ENCODE results near the gene NPRL2. TPM values are rescaled to one million over a fixed set of nuclear protein-coding genes. Genes with fewer than 3 reads are reported as not detected.
A peak's percentile ranks its signal among the peaks of the same experiment; 100 is the strongest.

Gene NPRL2
- total RNA-seq, 1 donor from 2014 or later = 18.0 TPM

DNA sequence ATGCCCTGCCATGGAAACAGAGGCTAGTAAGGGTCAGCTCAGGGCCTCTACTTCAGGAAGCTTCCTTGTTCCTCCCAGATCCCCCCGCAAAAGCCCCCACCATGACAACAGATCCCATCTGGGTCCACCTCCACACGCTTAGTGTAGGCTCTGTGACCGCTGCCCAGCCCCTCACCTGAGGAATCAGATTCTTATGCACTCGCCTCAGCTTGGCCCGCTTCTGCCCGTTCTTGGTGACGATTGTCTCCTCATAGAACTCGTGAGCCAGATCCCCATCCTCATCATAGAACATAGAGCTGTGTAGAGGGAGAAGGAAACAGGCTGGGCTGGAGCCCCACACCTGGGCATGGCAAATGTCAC is 24.4 kb downstream of the NPRL2 start:
- TF ChIP-seq, protein P1, sequence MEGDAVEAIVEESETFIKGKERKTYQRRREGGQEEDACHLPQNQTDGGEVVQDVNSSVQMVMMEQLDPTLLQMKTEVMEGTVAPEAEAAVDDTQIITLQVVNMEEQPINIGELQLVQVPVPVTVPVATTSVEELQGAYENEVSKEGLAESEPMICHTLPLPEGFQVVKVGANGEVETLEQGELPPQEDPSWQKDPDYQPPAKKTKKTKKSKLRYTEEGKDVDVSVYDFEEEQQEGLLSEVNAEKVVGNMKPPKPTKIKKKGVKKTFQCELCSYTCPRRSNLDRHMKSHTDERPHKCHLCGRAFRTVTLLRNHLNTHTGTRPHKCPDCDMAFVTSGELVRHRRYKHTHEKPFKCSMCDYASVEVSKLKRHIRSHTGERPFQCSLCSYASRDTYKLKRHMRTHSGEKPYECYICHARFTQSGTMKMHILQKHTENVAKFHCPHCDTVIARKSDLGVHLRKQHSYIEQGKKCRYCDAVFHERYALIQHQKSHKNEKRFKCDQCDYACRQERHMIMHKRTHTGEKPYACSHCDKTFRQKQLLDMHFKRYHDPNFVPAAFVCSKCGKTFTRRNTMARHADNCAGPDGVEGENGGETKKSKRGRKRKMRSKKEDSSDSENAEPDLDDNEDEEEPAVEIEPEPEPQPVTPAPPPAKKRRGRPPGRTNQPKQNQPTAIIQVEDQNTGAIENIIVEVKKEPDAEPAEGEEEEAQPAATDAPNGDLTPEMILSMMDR (IDR thresholded peaks at IDR 0.05; ENCODE audit: insufficient read depth, low read length, poor library complexity, severe bottlenecking) = no peak
- no peaks in the 10 kb centered on the region for H3K27me3 ChIP-seq (ENCODE audit: control insufficient read depth, insufficient read depth, low read length)
- no peak for DNase-seq (ENCODE audit: low read depth)
- H3K4me3 ChIP-seq (ENCODE audit: low read depth, low read length) = no peak overlapping the region
- H3K36me3 ChIP-seq (ENCODE audit: control insufficient read depth, insufficient read depth, low read length) = peaks cover 1% of the 10 kb centered on the region

DNA sequence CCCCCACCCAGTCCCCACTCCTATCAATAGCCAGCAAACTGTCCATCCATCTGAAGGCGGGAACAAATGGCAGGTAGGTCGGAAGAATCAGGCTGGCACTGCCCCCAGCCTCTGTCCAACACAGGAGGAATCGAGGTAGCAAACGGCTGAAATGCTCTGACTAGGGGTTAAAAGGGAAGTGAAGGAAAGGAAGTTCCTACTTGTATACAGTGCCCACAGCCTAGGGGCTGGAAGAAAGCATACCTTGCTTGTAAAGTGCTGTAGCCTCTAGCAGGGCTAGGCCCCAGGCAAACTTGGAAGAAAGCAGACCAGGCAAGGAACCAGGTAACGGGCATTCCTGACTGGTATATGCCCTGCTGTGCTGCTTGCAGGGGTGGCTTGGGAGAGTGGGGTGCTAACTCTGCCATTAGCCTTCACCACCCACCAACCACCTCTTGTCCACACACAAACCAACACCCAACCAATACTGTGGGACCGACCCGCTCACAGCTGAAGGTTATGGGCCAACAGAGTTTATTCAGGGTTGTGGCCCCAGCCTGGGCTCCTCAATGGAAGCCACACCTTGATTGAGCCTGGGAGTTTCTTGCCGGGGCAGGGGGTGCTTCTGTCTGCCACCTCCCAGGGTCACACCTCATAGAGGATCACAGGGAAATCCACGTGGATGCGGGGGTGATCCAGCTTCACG is 24.9 kb downstream of the NPRL2 start:
- Histone ChIP-seq H3K27me3 (ENCODE audit: control insufficient read depth, insufficient read depth, low read length) (no peaks in the 10 kb centered on the region), H3K36me3 (ENCODE audit: control insufficient read depth, insufficient read depth, low read length) (peaks cover 1% of the 10 kb centered on the region), H3K4me3 (ENCODE audit: low read depth, low read length) (no peak overlapping the region)
- TF ChIP-seq, protein P1 (IDR thresholded peaks at IDR 0.05; ENCODE audit: insufficient read depth, low read length, poor library complexity, severe bottlenecking) = no peak
- DNase-seq (ENCODE audit: low read depth) = no peak

DNA sequence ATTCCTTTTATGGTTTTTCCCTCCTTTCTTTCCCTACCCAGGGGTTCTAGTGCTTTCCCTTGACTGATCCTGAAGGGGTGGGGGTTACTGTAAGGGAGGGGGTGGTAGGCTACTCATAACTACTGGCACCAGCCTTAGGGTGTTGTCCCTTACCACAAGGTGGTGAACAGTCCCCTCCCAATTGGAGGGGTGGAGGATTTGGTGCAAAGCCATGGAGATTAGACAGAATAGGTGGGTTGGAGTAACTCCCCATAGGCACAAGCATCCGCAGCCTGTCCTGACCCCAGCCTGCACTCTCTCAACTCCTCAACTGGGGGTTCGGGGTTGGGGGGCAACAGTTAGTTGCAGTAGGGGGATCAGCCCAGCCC is 25.5 kb downstream of the NPRL2 start:
- Histone ChIP-seq H3K4me3 (ENCODE audit: low read depth, low read length) (no peak overlapping the region), H3K27me3 (ENCODE audit: control insufficient read depth, insufficient read depth, low read length) (no peaks in the 10 kb centered on the region), H3K36me3 (ENCODE audit: control insufficient read depth, insufficient read depth, low read length) (peaks cover 1% of the 10 kb centered on the region)
- no peak for DNase-seq (ENCODE audit: low read depth)
- TF ChIP-seq, protein P1 (IDR thresholded peaks at IDR 0.05; ENCODE audit: insufficient read depth, low read length, poor library complexity, severe bottlenecking) = no peak

DNA sequence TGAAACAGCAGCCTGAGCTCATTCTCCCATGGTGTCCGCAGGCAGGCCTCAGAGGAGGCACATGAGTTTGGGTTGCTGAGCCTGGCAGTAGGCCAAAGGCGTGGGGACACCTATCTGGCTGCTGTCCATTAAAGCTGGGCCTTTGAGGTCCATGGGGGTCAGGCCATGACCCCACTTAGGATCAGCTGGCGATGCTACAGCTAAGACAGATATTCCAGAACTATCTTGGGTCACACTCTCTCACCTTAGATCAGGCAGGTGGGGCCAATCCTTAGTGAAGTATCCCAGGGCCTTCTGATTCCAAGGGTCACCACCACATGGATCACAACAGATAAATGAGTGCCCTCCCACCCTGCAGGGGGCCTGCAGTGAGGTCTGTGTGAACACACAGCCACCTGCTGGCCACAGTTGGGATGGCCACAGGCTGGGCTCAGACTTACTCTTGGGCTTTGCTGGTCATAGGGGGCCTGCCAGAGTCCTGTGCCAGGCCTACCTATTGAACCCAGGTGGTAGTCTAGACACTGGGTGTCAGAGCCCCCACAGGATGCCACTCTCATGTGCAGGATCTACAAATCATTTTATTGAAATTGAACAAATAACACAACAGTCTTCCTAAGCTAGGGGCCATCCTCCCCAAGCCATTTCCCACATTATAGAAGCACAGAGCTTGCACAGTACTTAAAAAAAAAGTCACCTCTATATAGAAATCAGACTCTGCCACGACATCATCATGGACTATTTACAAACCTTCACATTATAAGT is 26.0 kb downstream of the NPRL2 start:
- Histone ChIP-seq H3K36me3 (ENCODE audit: control insufficient read depth, insufficient read depth, low read length) (no peaks in the 10 kb centered on the region), H3K4me3 (ENCODE audit: low read depth, low read length) (no peak overlapping the region), H3K27me3 (ENCODE audit: control insufficient read depth, insufficient read depth, low read length) (no peaks in the 10 kb centered on the region)
- no peak for DNase-seq (ENCODE audit: low read depth)
- TF ChIP-seq, protein P1 (IDR thresholded peaks at IDR 0.05; ENCODE audit: insufficient read depth, low read length, poor library complexity, severe bottlenecking) = peak; percentile 91

DNA sequence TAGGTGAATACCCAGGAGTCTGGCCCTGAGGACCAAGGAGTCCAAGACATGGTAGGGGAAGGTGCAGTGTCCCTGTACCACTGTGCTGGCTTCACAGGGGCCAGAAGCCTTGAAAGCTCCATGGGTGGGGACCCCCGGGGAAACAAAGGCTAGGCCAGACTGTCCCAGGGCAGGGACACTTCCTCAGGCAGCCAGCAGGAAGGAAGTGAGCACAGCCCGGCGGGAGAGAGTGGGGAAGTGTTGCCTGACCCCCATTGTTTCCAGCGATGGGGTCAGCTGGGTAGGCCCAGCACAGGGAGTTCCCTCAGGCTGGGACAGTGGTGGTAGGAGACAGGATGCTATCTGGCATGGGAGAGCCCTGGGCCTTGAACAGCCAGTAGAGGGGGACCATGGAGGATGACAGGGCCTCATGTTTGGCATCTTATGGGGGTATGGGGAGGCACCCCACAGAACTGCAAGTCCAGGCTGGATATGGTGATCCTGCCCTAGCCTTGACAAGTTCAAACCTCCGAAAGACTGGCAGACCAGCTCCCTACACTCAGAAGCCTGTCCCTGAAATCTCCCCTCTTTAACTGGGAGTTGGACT is 26.9 kb downstream of the NPRL2 start:
- no peak for DNase-seq (ENCODE audit: low read depth)
- H3K36me3 ChIP-seq (ENCODE audit: control insufficient read depth, insufficient read depth, low read length) = no peaks in the 10 kb centered on the region
- TF ChIP-seq, protein P1 (IDR thresholded peaks at IDR 0.05; ENCODE audit: insufficient read depth, low read length, poor library complexity, severe bottlenecking) = no peak

More for the DNA sequence above, 26.9 kb downstream of the NPRL2 start:
- H3K27me3 ChIP-seq (ENCODE audit: control insufficient read depth, insufficient read depth, low read length) = no peaks in the 10 kb centered on the region
- H3K4me3 ChIP-seq (ENCODE audit: low read depth, low read length) = no peak overlapping the region
